ENCODE results near the gene FKRP.

FKRP gene

GRCh38 chr19:46725036-46725820, 20.6 kb upstream of the FKRP start:
- Histone ChIP-seq H3K27ac (ENCODE audit: low read depth, low read length) (no peak overlapping the region), H3K4me1 (ENCODE audit: control insufficient read depth, low read length) (peaks cover 38% of the 10 kb centered on the region), H3F3A (ENCODE audit: control insufficient read depth, insufficient read depth) (no peaks in the 10 kb centered on the region), H3K9me3 (ENCODE audit: control insufficient read depth, insufficient read depth, low read length) (no peaks in the 10 kb centered on the region), H4K20me1 (ENCODE audit: control insufficient read depth, insufficient read depth, low read depth, low read length) (peaks cover 6% of the 10 kb centered on the region; the same call in 1 of the 2 replicates), H3K4me2 (ENCODE audit: low read length) (no peak overlapping the region), H3K4me3 (ENCODE audit: low read length) (no peak overlapping the region), H3K9me2 (replicated peaks; ENCODE audit: control insufficient read depth, low read length) (no peaks in the 10 kb centered on the region), H3K27me3 (ENCODE audit: control insufficient read depth, low read length) (no peaks in the 10 kb centered on the region), H3K36me3 (ENCODE audit: control insufficient read depth, low read length) (peaks cover 98% of the 10 kb centered on the region), H3K79me2 (ENCODE audit: control insufficient read depth, low read length) (peaks cover 23% of the 10 kb centered on the region)
- TF ChIP-seq EZH2phosphoT487 (IDR thresholded peaks at IDR 0.05; ENCODE audit: borderline replicate concordance, low read length) (no peak), CTCF (IDR thresholded peaks at IDR 0.05; ENCODE audit: low read depth, low read length, poor library complexity, severe bottlenecking) (no peak)

GRCh38 chr19:46725859-46726393, 19.9 kb upstream of the FKRP start:
- no peak overlapping the region for H3K4me2 ChIP-seq (ENCODE audit: low read length)
- TF ChIP-seq CTCF (IDR thresholded peaks at IDR 0.05; ENCODE audit: low read depth, low read length, poor library complexity, severe bottlenecking) (no peak), EZH2phosphoT487 (IDR thresholded peaks at IDR 0.05; ENCODE audit: borderline replicate concordance, low read length) (no peak)
- no peaks in the 10 kb centered on the region for H3K9me2 ChIP-seq (replicated peaks; ENCODE audit: control insufficient read depth, low read length)
- H3K4me1 ChIP-seq (ENCODE audit: control insufficient read depth, low read length), result peaks cover 31% of the 10 kb centered on the region
- peaks cover 23% of the 10 kb centered on the region for H3K79me2 ChIP-seq (ENCODE audit: control insufficient read depth, low read length)
- no peak overlapping the region for H3K27ac ChIP-seq (ENCODE audit: low read depth, low read length)
- peaks cover 98% of the 10 kb centered on the region for H3K36me3 ChIP-seq (ENCODE audit: control insufficient read depth, low read length)
- no peaks in the 10 kb centered on the region for H3K27me3 ChIP-seq (ENCODE audit: control insufficient read depth, low read length)
- no peaks in the 10 kb centered on the region for H3F3A ChIP-seq (ENCODE audit: control insufficient read depth, insufficient read depth)
- H3K4me3 ChIP-seq (ENCODE audit: low read length), result no peak overlapping the region
- no peaks in the 10 kb centered on the region for H3K9me3 ChIP-seq (ENCODE audit: control insufficient read depth, insufficient read depth, low read length)
- H4K20me1 ChIP-seq (ENCODE audit: control insufficient read depth, insufficient read depth, low read depth, low read length), result peaks cover 6% of the 10 kb centered on the region; the same call in 1 of the 2 replicates

- no peak overlapping the region for H3K4me3 ChIP-seq (ENCODE audit: low read length)
- H4K20me1 ChIP-seq (ENCODE audit: control insufficient read depth, insufficient read depth, low read depth, low read length), result peaks cover 6% of the 10 kb centered on the region; the same call in 1 of the 2 replicates
- peaks cover 27% of the 10 kb centered on the region for H3K4me1 ChIP-seq (ENCODE audit: control insufficient read depth, low read length)
- no peak overlapping the region for H3K27ac ChIP-seq (ENCODE audit: low read depth, low read length)
- no peaks in the 10 kb centered on the region for H3K9me3 ChIP-seq (ENCODE audit: control insufficient read depth, insufficient read depth, low read length)
- no peak overlapping the region for H3K4me2 ChIP-seq (ENCODE audit: low read length)
- no peaks in the 10 kb centered on the region for H3K9me2 ChIP-seq (replicated peaks; ENCODE audit: control insufficient read depth, low read length)
- no peaks in the 10 kb centered on the region for H3F3A ChIP-seq (ENCODE audit: control insufficient read depth, insufficient read depth)
- H3K36me3 ChIP-seq (ENCODE audit: control insufficient read depth, low read length), result peaks cover 97% of the 10 kb centered on the region
- H3K27me3 ChIP-seq (ENCODE audit: control insufficient read depth, low read length), result no peaks in the 10 kb centered on the region
- TF ChIP-seq EZH2phosphoT487 (IDR thresholded peaks at IDR 0.05; ENCODE audit: borderline replicate concordance, low read length), result no peak
- no peak for TF ChIP-seq CTCF (IDR thresholded peaks at IDR 0.05; ENCODE audit: low read depth, low read length, poor library complexity, severe bottlenecking)
- H3K79me2 ChIP-seq (ENCODE audit: control insufficient read depth, low read length), result peaks cover 23% of the 10 kb centered on the region
Observed at GRCh38 chr19:46726551-46726950, 19.3 kb upstream of the FKRP start.
